ENCODE results near the gene UBA5. TPM values are rescaled to one million over a fixed set of nuclear protein-coding genes. Genes with fewer than 3 reads are reported as not detected.

UBA5 gene
- total RNA-seq, 4 donors from 2014 or later: 56.3 to 74.4 (median 61.5) TPM

DNA sequence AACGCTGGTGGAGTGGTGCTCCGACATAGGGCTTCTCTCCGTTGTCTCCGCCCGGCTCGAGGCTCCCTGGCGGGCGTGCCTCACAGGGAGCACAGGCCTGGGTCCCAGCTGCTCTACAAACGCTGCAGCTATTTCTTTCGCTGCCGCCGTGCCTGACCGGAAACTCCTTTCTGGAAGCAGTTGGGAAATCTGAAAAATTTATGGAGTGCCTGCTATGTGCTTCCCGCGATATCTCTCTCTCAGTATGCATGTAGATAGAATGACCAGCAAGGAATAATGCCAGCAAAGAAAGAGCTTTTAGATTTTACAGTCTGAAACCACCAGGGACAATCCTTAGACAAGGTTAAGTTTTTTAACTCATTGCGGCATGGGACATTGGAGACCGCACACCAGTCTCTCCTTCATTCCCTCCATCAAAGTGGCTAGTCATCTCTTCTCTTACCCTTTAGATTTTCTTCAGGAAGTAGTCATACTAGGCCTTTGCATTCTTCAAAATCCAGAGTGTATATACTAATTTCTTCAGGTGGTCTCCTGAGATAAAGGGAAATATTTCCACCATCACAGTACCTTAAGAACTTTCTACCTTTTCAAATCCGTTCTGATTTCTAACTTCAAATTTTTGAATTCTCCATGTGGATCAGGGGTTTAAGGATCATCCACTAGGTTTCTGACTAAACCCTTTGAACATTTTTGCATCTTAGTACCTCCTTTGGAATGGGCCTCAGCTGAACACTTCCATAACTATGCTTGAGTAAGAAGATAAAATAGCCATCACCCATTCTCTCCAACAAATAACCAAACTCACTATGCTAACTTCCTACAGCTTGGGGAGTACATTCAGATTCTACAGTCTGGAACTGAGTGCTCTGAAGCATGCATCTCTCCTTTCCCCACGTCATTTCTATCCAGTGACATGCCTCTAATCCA is 63.2 kb downstream of the UBA5 start:
- TF ChIP-seq, protein P1, sequence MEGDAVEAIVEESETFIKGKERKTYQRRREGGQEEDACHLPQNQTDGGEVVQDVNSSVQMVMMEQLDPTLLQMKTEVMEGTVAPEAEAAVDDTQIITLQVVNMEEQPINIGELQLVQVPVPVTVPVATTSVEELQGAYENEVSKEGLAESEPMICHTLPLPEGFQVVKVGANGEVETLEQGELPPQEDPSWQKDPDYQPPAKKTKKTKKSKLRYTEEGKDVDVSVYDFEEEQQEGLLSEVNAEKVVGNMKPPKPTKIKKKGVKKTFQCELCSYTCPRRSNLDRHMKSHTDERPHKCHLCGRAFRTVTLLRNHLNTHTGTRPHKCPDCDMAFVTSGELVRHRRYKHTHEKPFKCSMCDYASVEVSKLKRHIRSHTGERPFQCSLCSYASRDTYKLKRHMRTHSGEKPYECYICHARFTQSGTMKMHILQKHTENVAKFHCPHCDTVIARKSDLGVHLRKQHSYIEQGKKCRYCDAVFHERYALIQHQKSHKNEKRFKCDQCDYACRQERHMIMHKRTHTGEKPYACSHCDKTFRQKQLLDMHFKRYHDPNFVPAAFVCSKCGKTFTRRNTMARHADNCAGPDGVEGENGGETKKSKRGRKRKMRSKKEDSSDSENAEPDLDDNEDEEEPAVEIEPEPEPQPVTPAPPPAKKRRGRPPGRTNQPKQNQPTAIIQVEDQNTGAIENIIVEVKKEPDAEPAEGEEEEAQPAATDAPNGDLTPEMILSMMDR (IDR thresholded peaks at IDR 0.05): no peak
- peak in 1 of 2 donors; percentile 94 for TF ChIP-seq POLR2A (IDR thresholded peaks at IDR 0.05)
- Histone ChIP-seq H3K27me3 (no peaks in the 10 kb centered on the region), H3K4me3 (replicated peaks in 1 of 3) (peak overlapping the region; percentile 42 to 50 (median 43)), H3K27ac (peak overlapping the region; percentile 67 to 79 (median 77)), H3K4me1 (peaks cover 16 to 20% of the 10 kb centered on the region in 2 donors), H3K36me3 (peaks cover 0 to 4% of the 10 kb centered on the region in 2 donors), H3K9me3 (no peaks in the 10 kb centered on the region)
- intact Hi-C loops (cut with DNase I): loop anchor here (5.0 kb wide), 1 partner anchor 854 kb away; no protein-coding TSS in a partner anchor
- WGBS, 2 donors: 13 to 23% methylated on average over 12 to 19 of the region's 19 CpGs
- DNase-seq: no peak

DNA sequence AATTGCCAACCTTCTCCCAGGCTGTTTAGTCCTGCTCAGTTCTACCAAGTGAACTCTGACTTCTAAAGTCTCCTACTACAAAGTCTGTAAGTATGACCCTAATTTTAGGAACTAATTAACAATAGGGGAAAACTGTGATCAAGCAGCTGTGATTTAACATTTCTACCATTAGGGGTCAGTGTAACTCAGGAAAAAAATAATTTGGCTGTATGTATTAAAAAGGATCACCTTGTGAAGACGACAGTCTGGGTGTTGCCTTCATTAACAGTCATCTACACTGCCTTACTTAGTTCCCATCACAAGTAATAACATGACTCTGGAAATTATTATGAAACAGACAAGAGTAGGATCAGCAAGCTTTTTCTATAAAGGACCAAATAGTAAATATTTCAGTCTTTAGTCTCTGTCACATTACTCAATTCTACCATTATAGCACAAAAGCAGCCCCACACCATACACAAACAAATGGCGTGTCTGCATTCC is 66.3 kb downstream of the UBA5 start:
- no peak overlapping the region for H3K27ac ChIP-seq
- 17 to 21% methylated on average over 2 of the region's 2 CpGs for WGBS, 2 donors
- H3K27me3 ChIP-seq: no peaks in the 10 kb centered on the region
- TF ChIP-seq, protein P1 (IDR thresholded peaks at IDR 0.05): peak; percentile 37 to 85 (median 79)
- TF ChIP-seq POLR2A (IDR thresholded peaks at IDR 0.05): no peak
- intact Hi-C loops (cut with DNase I): loop anchor here (5.0 kb wide), 2 partner anchors 656 to 696 kb away; no protein-coding TSS in a partner anchor
- no peak for DNase-seq
- no peaks in the 10 kb centered on the region for H3K36me3 ChIP-seq
- H3K4me1 ChIP-seq: peaks cover 0 to 1% of the 10 kb centered on the region in 2 donors
- H3K4me3 ChIP-seq (replicated peaks in 1 of 3): no peak overlapping the region
- H3K9me3 ChIP-seq: no peaks in the 10 kb centered on the region

Other genes starting within 250 kb of the UBA5 start
- gene DNAJC13, start 242.8 kb upstream of the UBA5 start, total RNA-seq: 10 to 100 TPM; 47.3 to 56.6 (median 50.4) TPM
- 1 to 10 TPM in 3 of 4 donors, not detected in 1; 1.8 to 4.6 (median 2.1) TPM for gene ACKR4, start 63.1 kb upstream of the UBA5 start, total RNA-seq
- 10 to 100 TPM; 34.9 to 42.6 (median 42.3) TPM for gene ACAD11, start 520 bp upstream of the UBA5 start, total RNA-seq
- 10 to 100 TPM; 34.4 to 74.8 (median 63.9) TPM for gene NPHP3, start 62.1 kb downstream of the UBA5 start, total RNA-seq

All from thyroid gland (tissue), 4 donors.